ENCODE measurements around the gene PVALB. TPM values are rescaled to one million over a fixed set of nuclear protein-coding genes. Genes with fewer than 3 reads are reported as not detected.

Gene PVALB
- total RNA-seq, 1 donor from 2014 or later = not detected

DNA sequence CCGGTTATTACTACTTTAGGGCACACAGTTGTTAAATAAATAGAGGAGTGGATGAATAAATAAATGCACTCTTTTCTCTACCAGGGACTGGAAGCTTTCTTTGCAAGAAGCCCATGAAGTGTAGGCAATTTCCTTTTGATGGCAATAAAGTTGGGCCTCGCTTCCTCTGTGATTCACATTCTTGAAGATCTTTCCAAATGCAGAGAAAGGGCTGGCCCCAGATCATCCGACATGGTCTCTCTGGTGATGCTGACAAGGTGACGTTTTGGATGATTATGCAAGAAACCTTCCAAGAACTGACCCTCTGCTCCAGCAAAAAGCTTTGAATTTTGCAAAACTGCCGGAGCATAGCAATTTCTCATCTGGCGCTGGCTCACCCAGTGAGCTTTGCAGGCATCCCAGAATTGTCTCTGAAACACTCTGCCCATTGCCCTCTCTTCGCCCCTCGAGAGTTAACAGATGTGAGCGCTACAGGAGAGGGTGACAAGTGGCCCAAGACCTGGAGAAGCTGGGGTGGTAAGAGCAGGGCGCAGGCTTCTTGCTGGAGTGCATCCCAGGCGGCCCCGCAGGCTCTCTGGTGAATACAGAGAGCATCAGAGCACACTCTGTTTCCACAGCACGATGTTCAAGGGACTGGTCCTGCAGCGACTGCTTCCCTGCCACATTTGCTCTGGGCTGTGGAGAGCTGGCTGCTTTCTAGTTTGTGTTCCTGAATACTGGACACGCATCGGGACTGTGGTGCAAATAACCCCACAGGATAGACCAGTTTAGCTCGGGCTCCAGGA lies 29.4 kb downstream of the PVALB start:
- DNase-seq (ENCODE audit: missing footprints) (no peak), ATAC-seq (no peak)
- intact Hi-C loops (cut with DNase I) = no loop called here

DNA sequence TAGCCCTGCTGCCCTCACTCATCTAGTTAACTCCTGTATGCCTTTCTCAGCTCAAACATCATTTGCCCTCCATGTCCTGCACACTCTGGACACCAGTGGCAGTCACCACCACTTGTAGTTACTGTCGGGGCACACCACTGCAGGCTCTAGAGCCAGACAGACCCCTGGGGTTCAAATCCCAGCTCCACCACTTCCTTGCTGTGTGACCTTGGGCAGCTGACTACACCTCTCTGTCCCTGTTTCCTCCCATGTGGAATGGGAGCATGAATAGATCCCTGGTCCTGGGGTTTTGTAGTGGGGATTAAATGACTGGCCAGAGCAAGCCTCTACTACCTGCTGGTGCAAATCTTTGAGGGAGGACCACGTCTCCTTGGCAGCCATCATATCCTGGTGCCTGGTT lies 33.1 kb downstream of the PVALB start:
- ATAC-seq = no peak
- DNase-seq (ENCODE audit: missing footprints) = no peak
- intact Hi-C loops (cut with DNase I) = loop anchor here (2.0 to 5.0 kb wide), 3 partner anchors 74 to 477 kb away; no protein-coding TSS in a partner anchor

- DNase-seq (ENCODE audit: missing footprints) (peak; percentile 87), ATAC-seq (peak; percentile 85)
- intact Hi-C loops (cut with DNase I) = loop anchor here (1.0 to 5.0 kb wide), 4 partner anchors 75 to 479 kb away; no protein-coding TSS in a partner anchor
Measured at GRCh38 chr22:36781656-36782627, 34.9 kb downstream of the PVALB start.

GRCh38 chr22:36778020-36778419 lies 38.8 kb downstream of the PVALB start:
- ATAC-seq (no peak), DNase-seq (ENCODE audit: missing footprints) (no peak)
- intact Hi-C loops (cut with DNase I) = loop anchor here (5.0 kb wide), 1 partner anchor 199 kb away; no protein-coding TSS in a partner anchor

DNA sequence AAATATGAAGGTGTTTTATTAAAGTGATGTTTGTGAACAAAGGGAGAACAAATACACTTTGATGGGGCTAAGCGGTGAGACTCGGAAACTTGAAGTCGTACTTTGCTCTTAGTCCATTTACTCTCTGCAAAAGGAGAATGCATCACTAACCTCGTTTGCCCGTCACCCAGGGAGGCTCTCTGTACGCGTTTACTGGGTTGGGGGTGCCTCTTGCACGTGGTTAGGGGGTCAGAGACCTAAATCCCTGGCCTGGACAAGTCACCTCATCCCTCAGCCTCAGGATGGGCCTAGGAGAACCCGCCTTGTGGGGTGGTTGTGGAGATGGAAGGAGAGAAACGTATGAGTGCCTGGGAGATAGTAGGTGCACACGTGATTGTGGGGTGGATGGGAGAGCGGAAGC lies 40.1 kb downstream of the PVALB start:
- DNase-seq (ENCODE audit: missing footprints) (no peak), ATAC-seq (no peak)
- intact Hi-C loops (cut with DNase I) = loop anchor here (5.0 kb wide), 1 partner anchor 201 kb away; no protein-coding TSS in a partner anchor

- intact Hi-C loops (cut with DNase I) = loop anchor here (5.0 kb wide), 1 partner anchor 201 kb away; no protein-coding TSS in a partner anchor
- DNase-seq (ENCODE audit: missing footprints) (peak; percentile 97), ATAC-seq (peak; percentile 99)
Measured at GRCh38 chr22:36775964-36776669, 40.7 kb downstream of the PVALB start, which contains the start of gene IFT27. Gene IFT27 (minus strand): TSS chr22:36776119. CDS start chr22:36775707, 412 bp downstream.

DNA sequence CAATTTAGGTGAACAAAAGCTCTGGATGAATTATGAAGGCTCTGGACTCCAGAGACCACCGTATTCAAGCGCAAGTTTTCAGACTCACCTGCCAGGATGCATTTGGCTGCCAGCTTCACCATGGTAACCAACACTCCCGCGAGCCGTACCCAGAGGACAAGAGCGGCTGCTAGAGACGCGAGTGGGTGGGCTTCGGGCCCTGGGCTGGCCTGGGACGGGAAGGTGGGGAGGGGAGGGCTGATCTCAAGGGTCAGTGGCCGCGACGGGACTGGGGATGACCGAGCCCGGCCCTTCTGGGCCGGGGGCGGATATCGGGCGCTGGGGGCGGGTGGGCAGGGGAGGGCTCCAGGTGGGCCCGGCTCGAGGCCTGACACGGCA lies 41.3 kb downstream of the PVALB start:
- intact Hi-C loops (cut with DNase I) = loop anchor here (5.0 kb wide), 1 partner anchor 202 kb away; no protein-coding TSS in a partner anchor
- DNase-seq (ENCODE audit: missing footprints) = no peak
- ATAC-seq = no peak

DNA sequence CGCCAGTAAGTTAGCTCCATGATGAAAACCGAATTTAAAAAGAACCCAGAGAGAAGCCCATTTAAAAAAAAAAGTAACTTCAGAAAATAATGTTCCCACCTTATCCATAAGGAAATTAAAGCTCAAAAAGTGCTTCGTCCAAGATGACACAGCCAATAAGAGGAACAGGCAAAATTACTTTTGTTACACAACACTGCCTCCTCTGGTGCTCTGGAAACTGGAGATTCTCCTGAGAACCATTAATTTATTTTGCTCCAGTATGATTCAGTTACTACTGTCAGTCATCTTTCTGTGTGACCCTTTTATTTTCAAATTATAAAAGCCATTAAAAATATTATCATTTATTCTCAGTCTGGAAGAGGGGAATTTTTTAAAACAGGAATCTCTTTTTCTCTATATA lies 42.9 kb downstream of the PVALB start:
- ATAC-seq (no peak), DNase-seq (ENCODE audit: missing footprints) (no peak)
- intact Hi-C loops (cut with DNase I) = no loop called here

- DNase-seq (ENCODE audit: missing footprints) (no peak), ATAC-seq (no peak)
- intact Hi-C loops (cut with DNase I) = no loop called here
Measured at GRCh38 chr22:36772451-36772850, 44.4 kb downstream of the PVALB start.

DNA sequence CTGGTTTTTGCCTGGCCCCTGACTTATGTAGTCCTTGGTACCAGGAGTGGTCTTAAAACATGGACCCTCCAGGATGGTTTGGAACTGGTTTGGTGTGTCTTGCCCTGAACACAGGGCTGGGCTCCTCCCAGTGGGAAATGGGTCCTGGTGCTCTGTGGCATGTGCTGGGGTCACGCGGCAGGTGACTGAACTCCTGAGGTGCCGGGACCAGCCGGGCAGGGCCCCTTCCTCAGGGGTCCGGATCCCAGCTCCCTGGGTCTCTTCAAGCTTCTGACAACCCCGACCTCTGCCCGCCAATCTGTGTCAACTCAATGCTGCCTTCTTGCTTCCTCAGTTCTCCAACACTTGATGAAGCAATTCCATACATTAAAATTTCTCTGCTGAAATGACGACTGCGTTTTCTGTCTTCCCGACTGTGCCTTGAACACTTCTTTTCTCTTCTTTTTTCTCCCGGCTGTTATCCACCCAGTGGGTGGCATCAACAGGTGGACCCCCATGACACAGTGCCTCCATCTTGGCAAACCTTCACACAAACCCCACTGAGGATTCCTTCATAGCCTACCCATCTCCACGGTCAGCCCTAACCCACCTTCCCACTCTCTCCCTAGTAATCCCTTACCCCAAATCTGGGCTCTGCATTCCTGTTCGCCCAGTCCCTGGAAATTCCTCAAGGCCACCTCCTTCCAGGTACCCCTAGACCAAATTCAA lies 45.3 kb downstream of the PVALB start:
- intact Hi-C loops (cut with DNase I) = no loop called here
- DNase-seq (ENCODE audit: missing footprints) (no peak), ATAC-seq (no peak)

DNA sequence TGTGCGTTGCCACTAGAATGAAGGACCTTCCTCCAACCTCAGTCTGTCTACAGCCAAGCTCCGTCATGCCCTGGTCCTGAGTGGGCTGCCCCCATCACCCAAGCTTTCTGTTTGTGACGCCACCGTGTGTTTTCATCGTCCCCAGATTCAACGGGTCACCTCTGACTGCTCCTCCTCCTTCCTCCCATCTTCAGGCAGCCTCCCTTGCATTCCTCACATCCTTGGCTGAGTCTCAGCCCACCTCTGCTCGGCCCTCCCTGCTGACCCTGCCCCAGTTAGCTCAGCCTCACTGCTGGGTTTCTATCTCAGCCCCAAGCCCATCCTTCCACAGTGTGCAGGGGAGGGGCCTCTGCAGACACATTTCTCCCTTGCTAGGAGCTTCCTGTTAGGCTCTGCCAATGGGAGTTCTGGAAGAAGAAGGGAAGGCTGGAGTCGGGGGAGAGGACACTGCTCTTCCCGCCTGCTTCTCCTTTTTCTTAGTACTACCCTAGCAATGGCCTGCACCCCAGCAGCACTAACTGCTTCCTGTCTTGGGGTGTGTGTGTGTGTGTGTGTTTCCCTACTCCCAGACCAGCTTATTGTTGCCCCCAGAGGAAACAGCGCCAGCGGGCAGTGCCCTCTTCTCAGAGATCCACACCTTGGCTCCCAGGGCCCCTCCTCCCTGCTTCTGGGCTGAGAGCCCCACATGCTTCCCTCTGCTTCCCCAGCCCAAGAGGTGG lies 46.2 kb downstream of the PVALB start:
- DNase-seq (ENCODE audit: missing footprints) = no peak
- ATAC-seq = no peak
- intact Hi-C loops (cut with DNase I) = no loop called here

GRCh38 chr22:36769541-36770512 lies 47.0 kb downstream of the PVALB start:
- no peak for ATAC-seq
- DNase-seq (ENCODE audit: missing footprints) = no peak
- intact Hi-C loops (cut with DNase I) = no loop called here

- intact Hi-C loops (cut with DNase I) = no loop called here
- ATAC-seq = no peak
- no peak for DNase-seq (ENCODE audit: missing footprints)
Measured at GRCh38 chr22:36768616-36769015, 48.2 kb downstream of the PVALB start.

GRCh38 chr22:36768141-36768540 lies 48.7 kb downstream of the PVALB start:
- ATAC-seq (no peak), DNase-seq (ENCODE audit: missing footprints) (no peak)
- intact Hi-C loops (cut with DNase I) = no loop called here

DNA sequence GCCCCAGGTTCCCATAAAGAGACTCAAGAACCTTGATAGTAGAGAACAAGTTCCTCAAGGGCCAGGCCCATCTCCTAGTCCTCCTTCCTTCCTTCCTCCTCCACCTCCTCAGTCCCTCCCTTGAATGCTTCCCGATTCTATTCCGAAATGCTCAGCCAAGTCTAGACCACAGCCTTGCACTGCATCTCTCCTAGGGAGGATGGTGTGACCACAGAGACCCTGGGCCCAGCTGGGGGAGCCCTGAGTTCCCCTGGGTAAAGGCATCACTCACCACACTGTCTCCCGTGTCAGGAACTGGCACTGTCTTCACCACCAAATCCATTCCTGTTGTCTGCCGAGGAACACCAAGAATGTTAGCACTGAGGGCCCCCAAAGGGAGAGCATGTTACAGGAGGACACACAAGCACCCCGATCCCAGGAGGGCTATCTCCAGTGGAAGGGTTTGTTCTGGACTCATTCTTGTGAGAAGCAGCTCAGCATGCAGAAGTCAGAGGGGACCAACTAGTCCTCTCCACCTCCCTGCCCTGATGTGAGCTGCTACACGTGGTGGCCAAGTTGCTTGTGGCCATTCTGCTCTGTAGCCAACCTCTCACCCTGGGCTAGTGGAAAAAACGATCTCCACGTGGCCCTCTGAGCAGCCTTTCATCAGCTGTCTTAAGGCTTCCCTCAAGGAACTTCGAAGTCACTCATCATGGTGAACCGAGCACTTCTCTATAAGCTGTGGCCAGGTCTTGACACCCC lies 49.6 kb downstream of the PVALB start:
- ATAC-seq (no peak), DNase-seq (ENCODE audit: missing footprints) (no peak)
- intact Hi-C loops (cut with DNase I) = no loop called here

- no peak for DNase-seq (ENCODE audit: missing footprints)
- intact Hi-C loops (cut with DNase I) = no loop called here
Measured at GRCh38 chr22:36765943-36766450, 50.8 kb downstream of the PVALB start.

More at GRCh38 chr22:36765943-36766450, 50.8 kb downstream of the PVALB start:
- ATAC-seq = peak; percentile 18

Data from Right ventricle myocardium inferior (tissue), 1 donor.